Mucosa of rectum (tissue), 2 donors: ENCODE data around the gene DDX51.
"Not testable (repeated sequence)": the region's sequence is repeated elsewhere in the genome, so short reads cannot be mapped to it uniquely, and the experiment has no call there.

Experiments
- H3K27ac ChIP-seq, 2 donors: one replicate each; pipeline ENCODE4 v1.7.0; 2013; ENCODE audit warnings: inconsistent platforms in 2 of 2, low read depth in 2 of 2, low read length in 2 of 2
- H3K27me3 ChIP-seq, 2 donors: one replicate each; pipeline ENCODE4 v1.7.0; 2013; ENCODE audit warnings: low read length in 2 of 2; ENCODE audit not compliant: control insufficient read depth in 2 of 2, insufficient read depth in 2 of 2
- H3K36me3 ChIP-seq, 2 donors: one replicate each; pipeline ENCODE4 v1.7.0; 2013; ENCODE audit warnings: low read length in 2 of 2; ENCODE audit not compliant: control insufficient read depth in 2 of 2, insufficient read depth in 2 of 2
- H3K4me1 ChIP-seq, 2 donors: one replicate each; pipeline ENCODE4 v1.7.0; 2013; ENCODE audit warnings: low read length in 2 of 2, mild to moderate bottlenecking in 1 of 2; ENCODE audit not compliant: control insufficient read depth in 2 of 2, insufficient read depth in 2 of 2
- H3K4me3 ChIP-seq, 2 donors: one replicate each; pipeline ENCODE4 v1.7.0; 2013; ENCODE audit warnings: low read length in 2 of 2
- H3K9ac ChIP-seq, 2 donors: one replicate each; pipeline ENCODE4 v1.7.0; 2013; ENCODE audit warnings: low read length in 2 of 2, low read depth in 1 of 2, mild to moderate bottlenecking in 1 of 2
- H3K9me3 ChIP-seq, 2 donors: one replicate each; pipeline ENCODE4 v1.7.0; 2013; ENCODE audit warnings: low read length in 2 of 2; ENCODE audit not compliant: control insufficient read depth in 2 of 2
- donor health status: healthy.
- donor health status: Normal muscosa, but diverticular disease.

The DDX51 gene

DNA sequence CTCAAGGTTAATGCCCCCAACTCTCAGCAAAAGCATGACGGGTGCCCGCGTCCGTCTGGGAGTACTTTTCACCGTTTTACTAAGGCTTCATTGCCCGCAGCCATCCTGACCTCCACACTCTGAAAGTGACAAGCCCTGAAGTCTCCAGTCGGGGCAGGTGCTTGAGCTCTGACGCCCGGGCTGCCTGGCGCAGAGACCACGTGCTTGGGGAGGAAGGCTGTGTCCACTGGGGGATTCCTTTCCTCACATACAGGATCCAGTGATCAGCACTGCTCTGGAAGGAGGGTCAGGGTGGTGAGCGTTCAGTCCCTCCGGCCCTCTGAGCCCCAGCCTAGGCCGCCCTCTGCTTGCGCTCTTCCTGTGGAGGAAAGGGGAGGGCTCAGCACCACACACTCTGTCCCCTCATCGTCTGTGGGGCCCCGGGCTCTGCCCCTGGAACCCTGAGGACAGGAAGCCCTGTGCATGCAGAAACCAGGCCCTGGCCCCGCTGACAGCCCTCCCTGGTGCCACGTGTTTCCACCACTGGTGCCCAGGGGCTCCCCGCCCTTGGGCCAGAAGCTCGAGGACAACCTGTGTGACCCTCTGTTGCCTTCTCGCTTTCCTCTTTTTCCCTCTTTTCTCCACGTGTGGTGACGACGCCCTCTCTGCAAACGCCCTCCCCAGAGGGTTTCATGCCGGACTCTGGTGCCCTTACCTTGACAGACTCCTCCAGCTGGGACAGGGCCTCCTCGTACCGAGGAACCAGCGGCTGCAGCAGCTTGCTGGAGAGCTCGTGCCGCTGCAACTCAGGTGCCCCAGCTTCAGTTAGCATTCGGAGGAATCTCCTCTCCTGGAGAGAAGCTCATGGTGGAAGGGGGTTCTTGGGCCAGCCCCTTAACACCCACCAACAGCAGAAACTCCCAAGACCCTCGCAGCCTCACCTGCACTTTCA, 4.9 kb downstream of the DDX51 start:
- Histone ChIP-seq H3K9ac (no peak overlapping the region), H3K27ac (no peak overlapping the region), H3K9me3 (no peaks in the 10 kb centered on the region), H3K4me1 (peaks cover 10 to 12% of the 10 kb centered on the region in 2 donors), H3K36me3 (peaks cover 31 to 34% of the 10 kb centered on the region in 2 donors), H3K4me3 (no peak overlapping the region), H3K27me3 (no peaks in the 10 kb centered on the region)

DNA sequence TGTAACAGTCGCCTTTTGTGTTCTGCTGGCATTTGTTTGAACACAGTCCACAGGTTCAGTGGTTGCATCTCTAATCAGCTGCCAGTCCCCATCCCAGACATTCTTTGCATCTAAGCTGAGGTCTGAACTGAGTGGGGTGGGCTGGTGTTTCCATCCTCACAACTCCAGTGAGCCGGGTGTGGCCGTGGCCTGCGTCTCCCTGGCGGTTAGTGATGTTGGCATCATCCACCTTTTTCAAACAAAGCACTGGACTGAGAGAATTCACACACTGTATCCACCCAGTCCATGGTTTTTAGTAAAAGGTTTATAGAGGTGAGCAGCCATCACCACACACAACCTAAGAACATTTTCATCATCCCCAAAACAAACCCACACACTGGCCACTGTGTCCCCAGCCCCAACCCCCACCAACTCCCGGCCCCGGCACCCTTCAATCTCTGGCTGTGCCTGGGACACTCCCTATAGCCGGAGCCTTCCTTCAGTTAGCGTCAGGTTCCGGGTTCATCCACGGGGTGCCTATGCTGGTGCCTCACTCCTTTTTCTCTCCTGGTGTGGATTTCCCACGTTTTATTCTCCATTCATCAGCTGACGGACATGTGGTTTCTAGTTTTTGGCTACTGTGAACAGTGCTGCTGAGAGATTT, 6.5 kb downstream of the DDX51 start:
- H3K27ac ChIP-seq, result no peak overlapping the region
- no peaks in the 10 kb centered on the region for H3K9me3 ChIP-seq
- no peak overlapping the region for H3K4me3 ChIP-seq
- peaks cover 31 to 33% of the 10 kb centered on the region in 2 donors for H3K36me3 ChIP-seq
- no peaks in the 10 kb centered on the region for H3K27me3 ChIP-seq
- H3K9ac ChIP-seq, result no peak overlapping the region
- peaks cover 1 to 4% of the 10 kb centered on the region in 2 donors for H3K4me1 ChIP-seq

DNA sequence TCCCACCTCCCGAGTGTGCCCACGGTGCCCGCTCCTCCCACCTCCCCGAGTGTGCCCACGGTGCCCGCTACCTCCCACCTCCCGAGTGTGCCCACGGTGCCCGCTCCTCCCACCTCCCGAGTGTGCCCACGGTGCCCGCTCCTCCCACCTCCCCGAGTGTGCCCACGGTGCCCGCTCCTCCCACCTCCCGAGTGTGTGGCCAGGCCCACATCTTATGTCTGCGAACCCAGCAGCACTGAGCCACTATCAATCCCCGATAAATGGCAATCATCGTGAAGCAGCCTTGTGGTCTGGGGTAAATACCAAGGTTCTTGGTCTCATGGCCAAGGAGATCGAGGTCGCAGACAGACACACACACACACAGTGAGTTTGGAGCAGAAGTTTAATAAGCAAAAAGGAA, 7.9 kb downstream of the DDX51 start:
- not testable (repeated sequence) for H3K4me3 ChIP-seq, H3K27ac ChIP-seq, H3K27me3 ChIP-seq, H3K9me3 ChIP-seq, H3K4me1 ChIP-seq, H3K9ac ChIP-seq
- H3K36me3 ChIP-seq, result peaks cover 23% of the 10 kb centered on the region in 2 donors

DNA sequence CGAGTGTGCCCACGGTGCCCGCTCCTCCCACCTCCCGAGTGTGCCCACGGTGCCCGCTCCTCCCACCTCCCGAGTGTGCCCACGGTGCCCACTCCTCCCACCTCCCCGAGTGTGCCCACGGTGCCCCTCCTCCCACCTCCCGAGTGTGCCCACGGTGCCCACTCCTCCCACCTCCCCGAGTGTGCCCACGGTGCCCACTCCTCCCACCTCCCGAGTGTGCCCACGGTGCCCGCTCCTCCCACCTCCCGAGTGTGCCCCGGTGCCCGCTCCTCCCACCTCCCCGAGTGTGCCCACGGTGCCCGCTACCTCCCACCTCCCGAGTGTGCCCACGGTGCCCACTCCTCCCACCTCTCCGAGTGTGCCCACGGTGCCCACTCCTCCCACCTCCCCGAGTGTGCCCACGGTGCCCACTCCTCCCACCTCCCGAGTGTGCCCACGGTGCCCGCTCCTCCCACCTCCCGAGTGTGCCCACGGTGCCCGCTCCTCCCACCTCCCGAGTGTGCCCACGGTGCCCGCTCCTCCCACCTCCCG, 9.4 kb downstream of the DDX51 start:
- H3K27ac ChIP-seq, H3K9ac ChIP-seq, H3K27me3 ChIP-seq, H3K4me1 ChIP-seq, H3K9me3 ChIP-seq, H3K4me3 ChIP-seq: not testable (repeated sequence)
- peaks cover 9 to 10% of the 10 kb centered on the region in 2 donors for H3K36me3 ChIP-seq

DNA sequence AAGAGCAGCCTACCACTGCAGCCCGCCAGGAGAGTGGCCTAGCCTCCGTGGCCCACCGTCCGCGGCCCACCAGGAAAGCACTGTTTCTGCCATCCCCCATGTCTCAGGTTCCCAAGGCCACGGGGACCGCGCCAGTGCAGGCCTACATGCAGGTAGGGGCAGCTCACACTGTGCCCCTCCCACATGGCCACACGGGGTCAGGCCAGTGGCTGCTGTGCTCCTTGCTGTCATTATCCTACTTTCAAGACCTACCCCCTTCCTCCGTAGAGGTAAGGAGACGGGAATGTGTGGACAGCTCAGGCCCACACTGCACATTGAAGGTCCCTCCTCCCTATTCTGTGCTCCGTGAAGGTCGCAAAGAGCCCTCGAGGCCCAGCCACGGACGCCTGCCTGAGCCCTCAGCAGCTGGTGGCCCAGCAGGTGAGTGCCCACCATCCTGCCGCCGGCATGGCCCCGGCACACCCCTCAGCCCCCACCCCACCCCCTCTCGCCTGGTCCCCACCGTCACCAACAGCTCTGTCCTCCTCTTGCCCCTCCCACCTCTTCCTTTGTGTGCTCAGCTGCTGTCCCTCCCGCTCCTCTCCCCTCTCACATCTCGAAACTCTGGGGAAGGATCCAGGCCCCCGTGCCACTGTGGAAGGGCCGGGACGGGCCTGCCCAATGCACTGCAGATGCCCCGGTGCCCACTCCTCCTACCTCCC, 10.0 kb downstream of the DDX51 start:
- no peak overlapping the region for H3K9ac ChIP-seq
- no peaks in the 10 kb centered on the region for H3K4me1 ChIP-seq
- H3K27ac ChIP-seq, result no peak overlapping the region
- H3K9me3 ChIP-seq, result no peaks in the 10 kb centered on the region
- peaks cover 4% of the 10 kb centered on the region in 2 donors for H3K36me3 ChIP-seq
- H3K4me3 ChIP-seq, result no peak overlapping the region
- H3K27me3 ChIP-seq, result no peaks in the 10 kb centered on the region

DNA sequence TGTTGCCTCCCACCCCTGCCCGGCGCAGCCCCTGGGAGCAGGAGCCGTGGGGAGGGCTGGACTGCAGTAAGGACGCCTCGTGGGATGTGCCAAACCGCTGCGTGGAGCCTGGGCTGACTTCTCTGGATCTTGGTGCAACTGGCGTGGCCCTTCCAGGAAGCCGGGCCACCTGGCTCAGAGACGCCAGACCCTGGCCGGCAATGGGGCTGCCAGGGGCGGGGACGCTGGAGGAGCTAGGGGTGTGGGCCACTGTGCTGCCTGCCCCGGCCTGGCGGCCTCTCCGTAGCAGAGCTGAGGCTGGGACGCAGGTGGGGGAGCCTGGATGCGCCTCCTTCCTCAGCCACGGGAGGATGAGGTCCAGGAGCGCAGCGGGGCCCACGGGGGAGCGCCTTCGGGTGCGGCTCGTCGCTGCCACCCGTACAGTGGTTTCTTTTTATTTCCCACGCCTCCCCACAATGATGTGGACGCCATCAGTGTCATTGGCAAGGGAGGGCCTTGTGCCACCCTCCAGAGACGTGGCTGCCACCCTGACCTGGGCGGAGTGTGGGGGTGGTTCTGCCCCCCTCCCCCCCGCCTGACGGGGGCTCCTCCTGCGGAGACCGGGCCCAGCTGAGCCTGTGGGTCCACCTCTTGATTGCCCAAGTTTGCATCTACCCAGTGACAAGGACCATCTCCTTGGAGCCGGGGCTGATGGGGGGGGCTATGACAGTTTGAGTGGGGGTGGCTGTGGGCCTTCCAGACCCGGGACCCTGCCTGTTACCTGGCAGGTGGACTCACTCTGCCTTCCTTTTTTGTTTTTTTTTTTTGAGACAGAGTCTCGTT, 11.3 kb downstream of the DDX51 start:
- Histone ChIP-seq H3K4me3 (no peak overlapping the region), H3K4me1 (no peaks in the 10 kb centered on the region), H3K27me3 (no peaks in the 10 kb centered on the region), H3K27ac (no peak overlapping the region), H3K36me3 (peaks cover 0 to 2% of the 10 kb centered on the region in 2 donors), H3K9ac (no peak overlapping the region), H3K9me3 (no peaks in the 10 kb centered on the region)

DNA sequence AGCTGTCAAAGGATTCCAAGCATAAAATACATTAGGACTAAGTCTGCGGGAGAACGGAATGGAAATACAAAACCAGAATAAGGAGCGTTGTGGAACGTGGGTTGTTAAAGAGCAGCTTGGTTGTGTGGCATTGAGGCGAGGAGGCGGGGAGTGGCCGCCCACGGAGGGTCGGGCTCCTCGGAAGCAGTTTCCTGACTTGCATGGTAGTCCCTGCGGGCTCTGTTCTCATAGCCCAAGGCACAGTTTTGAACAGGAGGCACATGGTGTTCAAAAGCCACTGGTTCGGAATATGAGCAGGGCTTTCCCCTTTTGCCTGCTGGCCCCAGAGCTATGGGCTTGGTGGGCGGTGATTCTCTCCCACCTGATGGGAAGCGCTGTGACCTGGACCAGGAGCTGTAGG, 12.2 kb downstream of the DDX51 start:
- H3K27me3 ChIP-seq, result no peaks in the 10 kb centered on the region
- no peak overlapping the region for H3K27ac ChIP-seq
- H3K4me3 ChIP-seq, result no peak overlapping the region
- peaks cover 2 to 8% of the 10 kb centered on the region in 2 donors for H3K36me3 ChIP-seq
- no peaks in the 10 kb centered on the region for H3K4me1 ChIP-seq
- no peaks in the 10 kb centered on the region for H3K9me3 ChIP-seq
- no peak overlapping the region for H3K9ac ChIP-seq

DNA sequence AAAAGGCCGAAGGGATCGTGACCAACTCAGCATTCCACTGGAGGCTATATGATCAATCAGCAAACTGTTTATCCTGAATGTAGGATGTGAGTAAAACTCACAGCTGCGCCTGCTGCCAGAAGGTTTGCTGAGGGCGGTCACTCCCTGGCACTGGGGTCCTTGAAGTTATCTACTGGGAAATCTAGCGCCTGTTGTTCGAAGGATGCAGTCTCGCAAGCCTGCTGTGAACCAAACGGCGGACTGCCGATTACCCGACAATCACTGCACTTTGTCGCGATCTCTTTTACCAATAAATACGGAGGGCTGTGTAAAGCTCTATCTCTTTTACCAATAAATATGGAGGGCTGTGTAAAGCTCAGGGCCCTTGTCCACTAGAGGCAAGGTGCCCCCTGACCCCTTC, 12.9 kb downstream of the DDX51 start:
- Histone ChIP-seq H3K9ac (no peak overlapping the region), H3K4me1 (no peaks in the 10 kb centered on the region), H3K9me3 (no peaks in the 10 kb centered on the region), H3K36me3 (peaks cover 5 to 16% of the 10 kb centered on the region in 2 donors), H3K4me3 (no peak overlapping the region), H3K27me3 (no peaks in the 10 kb centered on the region), H3K27ac (no peak overlapping the region)

DNA sequence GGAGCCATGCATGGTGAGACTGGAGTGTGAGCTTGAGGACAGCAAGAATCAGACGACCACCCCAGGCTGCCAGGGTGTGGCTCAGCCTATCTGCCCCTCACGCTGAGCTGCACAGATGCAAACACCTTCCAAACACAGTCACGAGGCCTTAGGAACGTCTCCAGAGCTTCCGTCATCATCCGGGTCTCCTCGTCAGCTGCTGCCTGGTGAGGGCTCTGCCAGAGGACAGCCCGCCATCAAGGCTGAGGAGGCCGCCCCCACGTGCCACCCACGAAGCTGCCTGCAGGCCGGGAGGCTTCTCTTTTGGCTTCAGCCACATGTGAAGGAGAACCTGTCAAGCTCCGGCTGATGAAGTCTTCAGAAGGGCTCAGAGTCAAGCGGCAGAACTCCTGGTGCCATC, 13.4 kb downstream of the DDX51 start:
- Histone ChIP-seq H3K4me1 (no peaks in the 10 kb centered on the region), H3K27me3 (no peaks in the 10 kb centered on the region), H3K36me3 (peaks cover 5 to 21% of the 10 kb centered on the region in 2 donors), H3K27ac (no peak overlapping the region), H3K9ac (no peak overlapping the region), H3K4me3 (no peak overlapping the region), H3K9me3 (no peaks in the 10 kb centered on the region)
